HG03342 (cell line): ENCODE results near the gene ASGR1.
"Not testable (repeated sequence)": the region's sequence is repeated elsewhere in the genome, so short reads cannot be mapped to it uniquely, and the experiment has no call there.

Experiments
- ATAC-seq: cut with Tn5 transposase; IDR thresholded peaks from one replicate; pipeline ENCODE4 v1.9.1; 2021; ENCODE audit warnings: mild to moderate bottlenecking, moderate library complexity; ENCODE audit not compliant: unreplicated experiment

Gene ASGR1

GRCh38 chr17:7166873-7167272, 12.3 kb downstream of the ASGR1 start:
- ATAC-seq = no peak

DNA sequence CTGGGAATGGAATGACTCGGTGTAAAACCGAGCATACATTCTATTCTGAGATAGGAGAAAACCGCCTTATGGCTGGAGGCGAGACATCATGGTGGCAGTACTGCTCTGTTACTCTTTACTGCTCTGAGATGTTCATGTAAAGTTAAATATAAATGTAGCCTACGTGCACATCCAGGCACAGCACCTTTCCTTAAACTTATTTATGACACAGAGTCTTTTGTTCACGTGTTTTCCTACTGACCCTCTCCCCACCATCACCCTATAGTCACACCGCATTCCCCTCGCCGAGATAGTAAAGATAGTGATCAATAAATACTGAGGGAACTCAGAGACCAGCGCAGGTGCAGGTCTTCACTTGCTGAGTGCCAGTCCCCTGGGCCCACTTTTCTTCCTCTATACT, 19.6 kb downstream of the ASGR1 start:
- not testable (repeated sequence) for ATAC-seq

- not testable (repeated sequence) for ATAC-seq
Measured at GRCh38 chr17:7158424-7158823, 20.7 kb downstream of the ASGR1 start.

GRCh38 chr17:7156342-7156940, 22.7 kb downstream of the ASGR1 start:
- ATAC-seq = no peak

- no peak for ATAC-seq
Measured at GRCh38 chr17:7147772-7148171, 31.4 kb downstream of the ASGR1 start.

DNA sequence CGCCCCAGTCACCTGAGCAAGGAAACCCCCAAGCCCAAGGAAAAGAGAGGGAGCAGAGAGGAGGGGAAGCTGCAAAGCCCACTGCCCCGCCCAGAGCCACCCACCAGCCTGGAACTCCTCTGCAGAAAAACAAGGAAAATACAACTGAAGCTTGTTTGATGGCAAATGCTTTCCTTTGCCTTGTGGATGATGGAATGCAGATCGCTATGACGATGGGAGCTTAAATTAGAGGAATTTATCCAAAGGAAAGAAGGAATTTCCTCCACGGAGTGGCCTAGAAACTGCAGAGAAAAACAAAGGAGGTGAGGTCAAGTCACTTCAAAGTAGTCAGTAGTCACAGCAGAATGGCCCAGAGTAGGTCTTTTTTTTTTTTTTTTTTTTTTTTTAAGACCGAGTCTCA, 33.1 kb downstream of the ASGR1 start:
- ATAC-seq = no peak

- ATAC-seq = no peak
Measured at GRCh38 chr17:7144213-7144612, 35.0 kb downstream of the ASGR1 start.

GRCh38 chr17:7141824-7142223, 37.3 kb downstream of the ASGR1 start:
- ATAC-seq = no peak

DNA sequence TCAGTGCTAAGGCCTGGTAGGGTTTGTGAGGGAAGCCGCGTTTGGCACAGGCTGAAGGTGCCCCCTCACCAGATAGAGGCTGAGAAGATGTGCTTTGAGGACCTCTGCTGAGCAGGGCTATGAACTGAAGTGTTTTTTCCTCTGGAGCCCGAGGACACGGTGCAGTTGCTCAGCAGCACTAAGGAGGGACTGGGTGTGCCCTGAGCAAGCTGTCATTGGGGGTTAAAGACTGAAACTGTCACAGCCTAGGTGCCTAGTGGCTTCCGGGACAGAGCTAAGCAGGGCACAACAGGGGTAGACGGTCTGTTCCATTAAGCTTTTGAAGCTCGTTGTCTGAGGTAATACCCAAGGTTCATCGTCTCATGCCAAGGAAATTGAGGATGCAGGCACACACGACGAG, 39.8 kb downstream of the ASGR1 start:
- ATAC-seq = no peak

DNA sequence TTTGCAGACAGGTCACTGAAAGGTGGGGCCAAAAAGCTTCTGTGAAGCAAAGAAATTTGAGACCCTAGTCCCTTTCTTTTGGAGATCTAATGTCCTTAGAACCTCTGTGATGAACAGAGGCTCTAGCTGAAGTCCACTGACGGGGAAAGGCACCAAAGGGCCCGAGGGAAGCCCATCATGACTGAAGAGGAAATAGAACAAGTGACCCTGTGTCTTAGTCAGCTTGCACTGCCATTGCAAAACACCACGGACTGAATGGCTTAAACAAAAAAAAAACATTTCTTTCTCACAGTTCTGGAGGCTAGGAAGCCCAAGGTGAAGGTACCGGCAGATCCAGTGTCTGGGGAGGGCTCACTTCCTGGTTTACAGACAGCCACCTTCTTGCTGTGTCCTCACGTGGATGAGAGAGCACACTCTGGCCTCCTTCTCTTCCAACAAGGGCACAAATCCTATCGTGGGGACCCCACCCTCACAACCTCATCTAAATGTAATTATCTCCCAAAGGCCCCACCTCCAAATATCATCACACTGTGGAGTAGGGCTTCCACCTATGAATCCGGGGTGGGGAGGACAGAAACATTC, 40.3 kb downstream of the ASGR1 start:
- ATAC-seq = no peak

DNA sequence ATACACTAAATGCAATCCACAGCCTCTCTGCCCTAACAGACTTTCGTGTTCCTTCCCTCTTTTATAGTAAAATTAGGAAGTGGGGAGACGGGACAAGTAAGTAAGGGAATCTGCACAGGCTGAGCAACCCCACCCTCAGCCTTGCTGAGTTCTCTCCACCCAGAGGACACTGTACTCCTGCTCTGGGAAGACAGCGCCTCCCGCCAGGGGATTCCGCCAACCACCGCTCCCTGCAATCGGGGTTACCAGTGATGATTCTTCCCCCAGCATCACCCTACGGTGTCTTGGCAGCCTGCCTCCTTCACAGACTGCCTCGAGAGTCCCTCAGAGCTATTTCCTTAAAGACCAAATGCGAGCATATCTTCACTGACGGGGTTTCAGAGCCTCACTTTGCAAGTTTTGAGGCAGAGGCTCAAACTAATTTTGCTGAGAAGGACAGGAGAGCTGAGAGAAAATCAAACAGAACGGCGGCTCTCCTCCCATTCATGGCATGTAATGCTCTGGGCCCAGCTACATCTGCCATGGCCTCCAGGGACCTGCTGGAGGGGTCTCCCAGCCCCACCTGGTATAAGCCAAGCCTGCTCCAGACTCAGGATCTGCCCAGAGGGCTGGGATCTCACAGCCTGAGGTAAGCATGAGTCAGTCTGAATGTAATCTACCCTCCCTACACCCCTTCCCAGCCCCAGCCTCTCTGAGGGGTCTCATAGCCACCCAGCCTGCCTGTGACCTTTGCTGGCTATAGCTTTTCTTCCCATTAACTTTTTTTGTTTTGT, 41.8 kb downstream of the ASGR1 start:
- no peak for ATAC-seq

- ATAC-seq = no peak
Measured at GRCh38 chr17:7136266-7136877, 42.8 kb downstream of the ASGR1 start.

DNA sequence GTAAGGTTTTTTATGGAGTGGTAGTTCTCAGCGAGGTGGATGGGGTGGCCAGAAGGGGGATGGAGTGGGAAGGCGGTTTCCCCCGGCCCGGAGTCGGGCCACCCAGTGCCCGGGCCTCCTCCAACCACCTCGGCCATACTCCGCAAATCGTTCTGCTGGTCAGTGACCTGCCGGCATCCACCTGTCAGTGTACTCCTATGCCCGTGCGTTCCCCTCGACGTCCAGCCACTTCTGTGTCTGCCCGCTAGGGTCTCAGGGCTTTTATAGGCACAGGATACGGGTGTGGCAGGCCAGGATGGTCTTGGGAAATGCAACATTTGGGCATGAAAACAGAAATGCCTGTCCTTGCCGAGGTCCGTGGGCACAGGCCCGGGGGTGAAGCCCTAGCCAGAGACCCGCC, 45.3 kb downstream of the ASGR1 start:
- no peak for ATAC-seq

GRCh38 chr17:7133424-7133823, 45.7 kb downstream of the ASGR1 start:
- ATAC-seq = peak; percentile 22

DNA sequence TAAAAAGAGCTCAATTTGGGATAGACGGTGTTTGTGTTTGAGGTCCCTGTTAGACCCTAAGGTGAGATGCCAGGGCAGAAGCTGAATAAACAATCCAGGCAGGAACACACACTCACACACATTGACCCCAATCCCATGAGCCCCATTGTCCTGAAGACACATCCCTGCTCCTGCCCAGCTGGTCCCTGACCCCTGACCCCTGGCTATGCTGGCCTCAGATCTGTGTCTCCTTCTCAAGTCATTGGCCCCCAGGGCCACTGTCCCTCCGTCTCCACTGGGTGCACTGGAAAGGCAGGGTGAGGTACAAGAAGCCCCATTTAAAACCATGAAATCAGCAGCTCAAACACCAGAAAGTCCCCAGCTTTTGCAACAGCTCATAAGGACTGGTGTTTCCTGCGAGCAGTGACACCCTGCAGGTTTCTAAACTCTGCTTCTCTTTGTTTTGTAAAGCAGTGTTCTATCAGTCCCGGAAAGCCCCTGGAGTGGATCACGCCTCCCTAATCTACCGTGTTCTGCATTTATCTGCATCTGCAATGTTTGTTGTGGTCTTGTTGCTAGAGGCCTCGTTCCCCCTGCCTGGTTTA, 46.6 kb downstream of the ASGR1 start:
- ATAC-seq = peak; percentile 58

GRCh38 chr17:7131423-7131791, 47.8 kb downstream of the ASGR1 start:
- no peak for ATAC-seq

DNA sequence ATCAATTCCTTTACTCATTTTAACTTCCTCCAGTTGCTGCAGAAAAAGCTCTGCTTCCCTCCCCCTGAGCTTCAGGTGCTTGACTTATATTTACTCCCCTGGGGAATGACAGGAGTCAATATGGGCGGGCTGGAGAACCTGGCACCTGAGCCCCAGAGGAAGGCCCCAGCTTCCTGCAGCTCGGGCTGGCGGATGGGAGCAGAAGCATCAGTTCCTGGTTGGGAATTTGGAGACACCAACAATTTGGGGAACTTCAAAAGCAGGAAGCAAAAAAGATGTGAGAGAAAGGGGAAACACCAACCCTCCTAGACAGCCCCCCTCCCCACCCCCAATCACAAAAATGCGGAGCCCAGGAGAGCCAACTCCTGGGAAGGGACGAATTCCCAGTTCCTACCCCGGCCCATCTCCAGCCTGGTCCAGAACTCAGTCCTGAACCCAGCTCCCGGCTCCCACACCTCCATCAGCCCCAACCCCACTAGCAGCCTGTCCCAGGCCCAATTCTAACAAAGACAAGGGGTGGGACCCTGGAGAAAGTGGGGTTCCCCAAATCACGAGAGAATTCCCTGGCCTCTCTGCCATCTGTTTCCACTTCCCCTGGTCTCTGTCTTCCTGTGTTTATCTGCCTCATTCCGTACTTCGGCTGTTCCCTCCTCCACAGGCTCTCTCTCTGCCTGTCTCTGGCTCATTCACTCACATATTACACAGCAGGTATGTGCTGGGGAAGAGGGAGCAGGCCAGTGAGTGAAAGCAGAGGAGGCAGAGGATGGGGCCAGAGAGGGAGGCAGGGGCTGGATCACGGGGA, 48.3 kb downstream of the ASGR1 start:
- ATAC-seq = no peak

- no peak for ATAC-seq
Measured at GRCh38 chr17:7129311-7129710, 49.9 kb downstream of the ASGR1 start.

DNA sequence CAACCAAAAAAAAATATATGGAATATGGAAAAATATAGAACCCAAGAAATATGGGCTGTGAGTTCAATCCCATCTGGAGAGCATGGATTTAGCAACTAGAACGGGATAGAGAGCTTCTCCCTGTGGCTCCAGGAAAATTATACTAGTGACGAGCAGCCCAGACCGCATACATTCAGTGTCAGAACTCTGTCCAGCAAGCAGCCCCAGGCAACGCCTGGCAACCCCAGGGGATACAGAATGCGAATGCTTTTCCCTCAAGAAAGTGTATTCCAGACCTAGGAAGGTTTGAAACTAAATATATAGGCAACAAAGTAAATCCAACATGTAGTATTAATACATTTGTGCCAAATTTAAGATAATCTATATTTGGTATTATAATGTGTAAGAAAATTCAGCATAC, 51.0 kb downstream of the ASGR1 start:
- no peak for ATAC-seq

- not testable (repeated sequence) for ATAC-seq
Measured at GRCh38 chr17:7127501-7127900, 51.7 kb downstream of the ASGR1 start.

DNA sequence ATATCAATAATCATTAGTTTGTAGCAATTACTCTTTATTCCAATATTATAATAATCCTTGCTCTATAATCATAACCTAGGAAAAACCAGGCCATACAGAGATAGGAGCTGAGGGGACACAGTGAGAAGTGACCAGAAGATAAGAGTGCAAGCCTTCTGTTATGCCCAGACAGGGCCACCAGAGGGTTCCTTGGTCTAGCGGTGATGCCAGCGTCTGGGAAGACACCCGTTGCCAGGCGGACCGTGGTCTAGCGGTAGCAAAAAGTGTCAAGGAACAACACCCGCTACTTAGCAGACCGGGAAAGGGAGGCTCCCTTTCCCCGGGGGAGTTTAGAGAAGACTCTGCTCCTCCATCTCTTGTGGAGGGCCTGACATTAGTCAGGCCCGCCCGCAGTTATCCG, 52.8 kb downstream of the ASGR1 start:
- not testable (repeated sequence) for ATAC-seq
